ENCODE data around the gene RNGTT.
"Not testable (repeated sequence)": the region's sequence is repeated elsewhere in the genome, so short reads cannot be mapped to it uniquely, and the experiment has no call there.

RNGTT gene

DNA sequence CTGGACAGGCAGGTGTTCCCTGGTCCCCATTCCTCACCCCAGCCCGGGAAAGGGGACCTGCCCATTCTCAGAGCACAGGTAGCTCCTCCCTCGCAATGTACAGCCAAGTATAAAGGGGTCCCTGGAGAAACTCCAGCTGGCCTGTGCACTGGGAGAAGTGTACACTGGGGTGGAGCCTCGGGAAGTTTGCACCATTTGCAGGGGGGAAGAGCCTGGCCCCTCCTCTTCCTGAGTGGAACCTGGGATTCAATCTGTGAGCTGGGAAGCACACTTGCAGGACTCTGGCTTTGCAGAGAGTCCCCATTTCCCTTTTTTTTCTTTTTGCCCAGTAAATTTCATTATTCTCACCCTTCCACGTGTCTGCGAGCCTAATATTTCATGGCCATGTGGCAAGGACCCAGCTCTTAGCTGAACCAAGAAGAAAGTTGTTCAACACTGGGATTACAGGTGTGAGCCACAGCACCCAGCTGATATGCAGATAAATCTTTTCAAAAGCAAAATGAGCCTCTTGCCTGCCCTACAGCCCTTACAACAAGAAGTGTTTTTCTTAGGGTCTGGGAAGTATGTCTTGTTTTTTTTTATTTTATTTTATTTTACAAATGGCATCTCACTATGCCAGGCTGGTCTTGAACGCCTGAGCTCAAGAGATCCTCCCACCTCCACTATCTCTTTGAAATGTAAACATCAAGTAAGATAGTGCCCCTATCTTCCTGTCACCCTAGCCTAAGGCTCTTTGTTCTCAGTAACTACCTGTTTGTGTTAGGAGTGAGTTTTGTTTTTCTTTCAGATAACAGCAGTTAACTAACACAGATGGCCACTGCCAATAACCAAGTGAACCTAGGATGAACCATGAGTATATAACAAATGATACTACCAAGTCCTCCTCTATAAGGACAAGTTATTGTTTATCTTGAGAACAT lies 9.3 kb upstream of the RNGTT start:
- no peak overlapping the region for H3K27ac ChIP-seq
- no peak for DNase-seq (ENCODE audit: low read depth, low spot score)

DNA sequence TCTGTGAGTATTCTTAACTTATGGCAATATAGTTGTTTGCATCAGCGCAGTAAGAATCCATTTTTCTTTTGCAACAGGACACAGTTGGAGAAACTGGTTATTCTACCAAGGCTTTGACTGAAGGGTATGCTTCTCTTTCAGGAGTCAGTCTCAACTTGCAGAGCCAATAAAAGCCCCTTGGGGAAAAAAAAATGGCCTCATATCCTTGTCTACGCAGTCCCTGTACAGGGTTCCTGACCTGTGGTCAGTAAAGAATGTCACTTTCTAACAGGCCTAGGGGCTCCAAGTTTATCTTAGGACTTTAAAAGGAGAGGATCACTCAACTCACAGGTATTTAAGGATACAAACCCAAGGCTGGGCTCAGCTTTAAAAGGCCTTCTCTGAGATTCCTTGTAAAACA lies 6.9 kb upstream of the RNGTT start:
- DNase-seq (ENCODE audit: low read depth, low spot score): no peak
- H3K27ac ChIP-seq: no peak overlapping the region

DNA sequence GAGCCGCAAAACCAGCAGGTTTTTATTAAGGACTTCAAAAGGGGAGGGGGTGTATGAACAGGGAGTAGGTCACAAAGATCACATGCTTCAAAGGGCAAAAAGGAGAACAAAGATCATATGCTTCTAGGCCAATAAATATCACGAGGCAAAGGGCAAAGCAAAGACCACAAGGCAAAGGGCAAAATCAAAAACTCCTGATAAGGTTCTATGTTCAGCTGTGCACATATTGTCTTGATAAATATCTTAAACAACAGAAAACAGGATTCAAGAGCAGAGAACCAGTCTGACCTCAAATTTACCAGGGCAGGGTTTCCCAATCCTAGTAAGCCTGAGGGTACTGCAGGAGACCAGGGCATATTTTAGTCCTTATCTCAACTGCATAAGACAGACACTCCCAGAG lies 5.8 kb upstream of the RNGTT start:
- not testable (repeated sequence) for DNase-seq (ENCODE audit: low read depth, low spot score); H3K27ac ChIP-seq

DNA sequence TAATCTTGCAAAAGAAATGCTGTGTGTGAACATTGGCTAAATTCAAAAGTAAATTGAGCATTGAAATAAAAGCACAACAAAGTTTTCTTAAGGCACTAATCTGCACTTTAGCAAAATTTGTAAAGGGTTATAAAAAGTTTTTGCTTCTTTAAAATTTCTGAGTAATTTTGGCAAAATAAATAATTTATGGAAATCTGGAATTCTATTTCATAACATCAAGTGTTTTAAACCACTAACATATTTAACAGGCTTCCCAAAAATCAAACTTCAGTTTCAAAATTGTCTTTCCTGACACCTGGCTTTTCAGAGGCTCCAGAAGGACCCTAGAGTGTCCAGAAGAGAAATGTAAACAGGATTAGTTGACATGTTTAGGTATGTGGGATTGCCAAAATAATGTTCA lies 4.5 kb upstream of the RNGTT start:
- H3K27ac ChIP-seq: no peak overlapping the region
- DNase-seq (ENCODE audit: low read depth, low spot score): no peak

- no peak for DNase-seq (ENCODE audit: low read depth, low spot score)
- no peak overlapping the region for H3K27ac ChIP-seq
These were observed 2.3 kb upstream of the RNGTT start for GRCh38 chr6:88965691-88966090.

- no peak for DNase-seq (ENCODE audit: low read depth, low spot score)
These were observed 1.1 kb upstream of the RNGTT start for GRCh38 chr6:88964509-88964908.

DNA sequence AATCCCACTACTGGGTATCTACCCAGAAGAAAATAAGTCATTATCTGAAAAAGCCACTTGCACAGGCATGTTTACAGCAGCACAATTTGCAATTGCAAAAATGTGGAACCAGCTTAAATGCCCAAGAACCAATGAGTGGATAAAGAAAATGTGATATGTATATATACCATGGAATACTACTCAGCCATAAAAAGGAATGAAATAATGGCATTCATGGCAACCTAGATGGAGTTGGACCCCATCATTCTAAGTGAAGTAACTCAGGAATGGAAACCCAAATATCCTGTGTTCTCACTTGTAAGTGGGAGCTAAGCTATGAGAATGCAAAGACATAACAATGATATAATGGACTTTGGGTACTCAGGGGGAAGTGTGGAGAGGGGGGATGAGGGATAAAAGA lies 4.6 kb downstream of the RNGTT start:
- no peak for DNase-seq (ENCODE audit: low read depth, low spot score)
- H3K27ac ChIP-seq: no peak overlapping the region

More at GRCh38 chr6:88964509-88964908, 1.1 kb upstream of the RNGTT start:
- H3K27ac ChIP-seq: no peak overlapping the region

DNA sequence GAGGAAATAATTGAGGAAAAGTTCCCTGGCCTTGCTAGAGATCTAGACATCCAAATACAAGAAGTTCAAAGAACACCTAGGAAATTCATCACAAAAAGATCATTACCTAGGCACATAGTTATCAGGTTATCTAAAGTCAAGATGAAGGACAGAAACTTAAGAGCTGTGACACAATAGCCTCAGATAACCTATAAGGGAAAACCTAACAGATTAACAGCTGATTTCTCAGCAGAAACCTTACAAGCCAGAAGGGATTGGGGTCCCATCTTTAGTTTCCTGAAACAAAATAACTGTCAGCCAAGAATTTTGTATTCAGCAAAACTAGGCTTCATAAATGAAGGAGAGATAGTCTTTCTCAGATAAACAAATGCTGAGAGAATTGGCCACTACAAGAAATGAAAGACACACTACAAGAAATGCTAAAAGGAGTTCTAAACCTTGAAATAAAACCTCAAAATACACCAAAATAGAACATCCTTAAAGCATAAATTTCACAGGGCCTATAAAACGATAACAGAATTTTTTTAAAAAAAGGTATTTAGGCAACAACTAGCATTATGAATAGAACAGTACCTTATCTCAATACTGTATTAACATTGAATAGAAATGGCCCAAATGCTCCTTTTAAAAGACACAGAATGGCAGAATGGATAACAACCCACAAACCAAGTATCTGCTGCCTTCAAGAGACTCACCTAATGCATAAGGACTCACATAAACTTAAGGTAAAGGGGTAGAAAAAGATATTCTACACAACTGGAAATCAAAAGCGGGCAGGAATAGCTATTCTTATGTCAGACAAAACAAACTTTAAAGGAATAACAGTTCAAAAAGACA lies 9.7 kb downstream of the RNGTT start:
- no peak overlapping the region for H3K27ac ChIP-seq
- no peak for DNase-seq (ENCODE audit: low read depth, low spot score)

DNA sequence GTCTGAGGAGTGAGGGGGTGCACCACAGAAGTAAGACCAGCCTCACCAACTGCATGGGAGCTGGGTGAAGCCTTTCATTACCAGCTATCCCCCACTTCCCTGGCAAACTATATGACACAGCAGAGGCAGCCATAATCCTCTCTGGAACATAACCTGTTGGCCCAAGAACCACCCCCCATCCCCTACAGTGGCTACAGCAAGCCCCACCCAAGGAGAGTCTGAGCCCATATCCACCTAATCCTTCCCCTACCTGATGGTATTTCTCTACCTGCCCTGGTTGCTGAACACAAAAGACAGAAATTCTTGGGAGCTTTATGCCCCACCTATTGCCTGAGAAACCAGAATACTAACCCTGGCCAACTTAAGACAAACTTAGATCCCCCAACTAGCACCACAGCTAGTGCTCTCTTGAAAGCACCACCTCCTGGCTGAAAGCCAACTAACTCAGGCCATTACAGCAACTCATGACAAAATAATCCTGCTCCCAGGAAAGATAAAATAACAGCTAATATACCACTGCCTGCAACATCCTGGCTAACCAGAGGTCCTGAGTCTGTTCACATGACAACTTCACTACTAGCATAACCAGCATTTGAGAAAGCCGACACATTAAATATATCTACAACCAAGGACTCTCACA lies 11.2 kb downstream of the RNGTT start:
- DNase-seq (ENCODE audit: low read depth, low spot score): no peak

DNA sequence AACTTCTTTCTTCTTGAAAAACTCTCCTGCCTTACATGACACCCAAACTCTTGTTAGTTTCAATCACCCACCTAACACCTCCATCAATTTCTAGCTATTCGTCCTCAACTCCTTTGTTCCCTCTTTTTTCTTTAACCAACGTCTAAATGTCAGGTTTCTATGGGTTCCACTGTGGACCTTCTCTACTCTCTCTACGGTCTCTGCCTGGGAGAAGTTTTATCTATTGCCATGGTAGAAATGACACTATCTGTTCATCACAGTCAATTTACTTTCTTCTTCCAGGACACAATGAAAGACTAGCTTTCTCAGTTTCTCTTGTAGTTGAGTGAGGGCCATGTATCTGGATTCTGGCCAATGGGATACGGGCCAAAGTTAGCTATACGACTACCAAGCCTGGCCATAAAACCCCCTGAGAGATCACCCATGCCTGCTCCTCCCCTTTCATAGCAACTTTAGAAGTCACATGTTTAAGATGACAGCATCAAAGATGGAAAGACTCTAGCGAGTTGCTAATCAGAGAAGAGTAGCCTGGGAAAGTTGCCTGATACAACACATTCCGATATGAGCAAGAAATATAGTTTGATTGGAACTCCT lies 17.9 kb downstream of the RNGTT start:
- no peak overlapping the region for H3K27ac ChIP-seq
- no peak for DNase-seq (ENCODE audit: low read depth, low spot score)

More for the DNA sequence above, 11.2 kb downstream of the RNGTT start:
- H3K27ac ChIP-seq: no peak overlapping the region

GRCh38 chr6:88933521-88933920 lies 29.9 kb downstream of the RNGTT start:
- no peak overlapping the region for H3K27ac ChIP-seq
- no peak for DNase-seq (ENCODE audit: low read depth, low spot score)

- not testable (repeated sequence) for H3K27ac ChIP-seq; DNase-seq (ENCODE audit: low read depth, low spot score)
These were observed 31.4 kb downstream of the RNGTT start for GRCh38 chr6:88932019-88932418.

GRCh38 chr6:88922775-88923548 lies 40.5 kb downstream of the RNGTT start:
- DNase-seq (ENCODE audit: low read depth, low spot score): no peak
- no peak overlapping the region for H3K27ac ChIP-seq

DNA sequence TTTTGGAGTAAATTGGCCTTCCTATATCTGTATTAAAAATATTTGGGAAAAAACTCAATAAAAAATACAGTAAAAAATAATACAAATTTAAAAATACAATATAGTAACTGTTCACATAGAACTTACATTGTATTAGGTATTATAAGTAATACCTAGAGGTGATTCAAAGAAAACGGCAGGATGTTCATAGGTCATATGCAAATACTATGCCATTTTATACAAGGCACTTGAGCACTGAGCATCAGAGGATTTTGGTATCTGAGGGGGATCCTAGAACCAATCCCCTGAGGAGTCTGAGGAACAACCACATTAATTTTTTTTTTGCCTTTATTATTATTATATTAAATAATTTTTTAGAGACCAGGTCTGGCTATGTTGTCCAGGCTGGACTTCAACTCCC lies 41.7 kb downstream of the RNGTT start:
- no peak overlapping the region for H3K27ac ChIP-seq

GRCh38 chr6:88920774-88921733 lies 42.4 kb downstream of the RNGTT start:
- no peak for DNase-seq (ENCODE audit: low read depth, low spot score)
- H3K27ac ChIP-seq: no peak overlapping the region

More for the DNA sequence above, 41.7 kb downstream of the RNGTT start:
- no peak for DNase-seq (ENCODE audit: low read depth, low spot score)

GRCh38 chr6:88920088-88920487 lies 43.3 kb downstream of the RNGTT start:
- H3K27ac ChIP-seq: no peak overlapping the region
- no peak for DNase-seq (ENCODE audit: low read depth, low spot score)

- no peak for DNase-seq (ENCODE audit: low read depth, low spot score)
- no peak overlapping the region for H3K27ac ChIP-seq
These were observed 44.4 kb downstream of the RNGTT start for GRCh38 chr6:88919032-88919431.

GRCh38 chr6:88916615-88917208 lies 46.7 kb downstream of the RNGTT start:
- peak; percentile 48 for DNase-seq (ENCODE audit: low read depth, low spot score)
- H3K27ac ChIP-seq: peak overlapping the region; percentile 17

Measured in epithelial cell of prostate (primary cell).